Stimulated activated CD4-positive, alpha-beta T cell treated with anti-CD3 and anti-CD28 coated beads, Interleukin-2, amount 100 ng/mL, for 4 hours (primary cell): ENCODE measurements around the gene C16orf96.

Source experiments
- DNase-seq: peaks from one replicate; pipeline ENCODE4 v3.0.0-alpha.2; 2020; ENCODE audit warnings: low read depth

C16orf96 gene

GRCh38 chr16:4649744-4650442 is 93.8 kb downstream of the C16orf96 start:
- no peak for DNase-seq
